HG03457 (cell line): ENCODE results near the gene LRRC17.
A peak's percentile ranks its signal among the peaks of the same experiment; 100 is the strongest.

Experiments
- ATAC-seq: cut with Tn5 transposase; IDR thresholded peaks from one replicate; pipeline ENCODE4 v1.9.1; 2021; ENCODE audit warnings: moderate number of reproducible peaks; ENCODE audit not compliant: unreplicated experiment

LRRC17 gene

GRCh38 chr7:102912742-102913141 is at the start of gene LRRC17:
LRRC17 (plus strand) TSS chr7:102913000; CDS start chr7:102933914, 20,914 bp downstream.
- no peak for ATAC-seq

- ATAC-seq: no peak
These were observed 47.8 kb upstream of the LRRC17 start for GRCh38 chr7:102864958-102865357.

DNA sequence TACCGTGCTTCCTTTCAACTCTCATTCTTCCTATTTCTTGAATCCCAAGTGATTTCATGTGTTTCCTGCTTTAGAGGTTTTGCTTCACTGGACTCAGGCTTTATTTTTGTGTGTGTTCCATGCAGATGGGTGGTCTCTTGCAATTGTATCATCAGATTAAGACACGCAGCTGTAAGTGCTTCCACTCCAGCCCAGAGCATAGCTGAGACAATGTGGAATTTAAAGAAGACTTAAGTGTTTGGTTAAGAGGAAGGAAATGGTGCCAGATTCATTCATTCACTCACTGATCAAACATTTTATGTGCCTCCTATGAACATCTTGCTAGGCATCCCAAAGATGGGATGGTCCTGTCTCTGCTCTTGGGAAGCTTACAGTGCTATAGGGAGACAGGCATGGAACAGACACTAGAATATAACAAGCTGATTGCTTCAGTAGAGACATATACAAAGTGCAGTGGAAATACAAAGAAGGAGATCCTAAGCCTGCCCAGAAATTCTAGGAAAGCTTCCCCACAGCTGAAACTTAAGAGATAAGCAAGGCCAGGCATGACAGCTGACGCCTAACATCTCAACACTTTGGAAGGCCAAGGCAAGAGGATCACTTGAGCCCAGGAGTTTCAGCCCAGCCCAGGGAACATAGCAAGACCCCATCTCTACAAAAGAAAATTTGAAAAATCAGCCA is 46.1 kb upstream of the LRRC17 start:
- no peak for ATAC-seq

- ATAC-seq: no peak
These were observed 43.6 kb upstream of the LRRC17 start for GRCh38 chr7:102869195-102869594.

DNA sequence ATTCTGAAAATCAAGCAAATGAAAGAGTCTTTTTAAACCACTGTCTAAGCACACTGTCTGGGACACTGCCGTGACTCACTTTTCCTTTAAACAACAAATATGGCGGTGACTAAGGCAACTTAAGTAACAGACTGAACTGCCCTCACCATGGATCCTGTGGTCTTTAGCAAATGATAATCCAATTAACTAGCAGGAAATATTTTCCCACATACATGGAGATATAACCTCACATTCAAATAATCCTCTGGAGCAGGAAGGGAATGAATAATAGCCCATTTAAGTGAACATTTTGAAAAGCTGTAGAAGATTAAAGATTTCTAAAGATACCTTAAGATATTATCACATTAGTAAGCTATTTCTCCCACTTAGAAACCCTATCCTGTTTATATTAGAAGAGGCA is 40.3 kb upstream of the LRRC17 start:
- ATAC-seq: no peak

DNA sequence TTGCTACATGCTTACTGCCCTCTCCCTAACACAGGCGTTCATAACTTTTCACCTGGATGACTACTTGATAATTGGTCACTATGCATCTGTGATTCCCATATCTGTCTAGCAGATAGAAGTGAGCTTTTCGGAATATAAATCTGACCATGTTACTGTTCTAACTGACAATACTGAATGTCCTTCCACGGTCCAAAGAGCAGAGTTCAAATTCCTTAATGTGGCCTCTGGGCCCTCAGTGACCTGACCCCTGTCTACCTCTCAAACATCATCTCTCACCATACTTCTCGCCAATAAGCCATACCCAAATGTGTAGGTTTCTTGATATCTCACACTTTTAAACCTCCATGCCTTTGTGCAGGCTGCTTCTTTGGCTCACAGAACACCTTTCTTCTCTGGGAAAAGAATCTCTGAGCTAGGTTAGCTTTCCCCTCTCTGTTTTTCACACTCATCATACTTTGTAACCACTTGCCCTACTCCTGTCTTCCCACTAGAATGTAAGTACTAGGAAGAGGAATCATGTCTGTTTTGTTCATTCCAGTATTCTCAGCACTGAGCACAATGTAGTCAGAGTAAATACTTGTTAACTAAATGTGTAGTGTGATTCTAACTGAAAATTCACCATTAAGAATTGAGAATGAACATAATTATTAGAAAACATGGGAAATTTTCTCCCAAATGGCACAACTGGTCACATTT is 39.2 kb upstream of the LRRC17 start:
- peak; percentile 27 for ATAC-seq

GRCh38 chr7:102874166-102874829 is 38.5 kb upstream of the LRRC17 start:
- peak; percentile 98 for ATAC-seq

DNA sequence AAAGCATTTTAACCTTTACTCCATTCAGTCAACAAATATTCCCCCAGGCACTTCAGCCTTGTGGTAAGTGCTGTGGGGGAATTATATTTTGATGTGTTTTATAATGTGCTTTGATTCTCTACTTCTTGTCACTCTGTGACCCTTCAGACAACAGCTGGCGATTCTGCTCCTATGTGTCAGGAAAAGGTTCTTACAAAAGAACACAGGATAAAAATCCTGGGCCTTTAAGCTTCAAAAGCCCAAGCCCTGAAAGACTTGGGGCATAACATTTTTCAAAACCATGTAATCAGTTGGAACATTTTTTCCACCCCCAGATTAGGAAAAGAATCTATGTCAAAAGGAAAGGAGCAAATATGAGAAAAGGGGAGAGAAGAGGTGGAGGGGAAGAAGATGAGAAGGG is 37.8 kb upstream of the LRRC17 start:
- no peak for ATAC-seq

DNA sequence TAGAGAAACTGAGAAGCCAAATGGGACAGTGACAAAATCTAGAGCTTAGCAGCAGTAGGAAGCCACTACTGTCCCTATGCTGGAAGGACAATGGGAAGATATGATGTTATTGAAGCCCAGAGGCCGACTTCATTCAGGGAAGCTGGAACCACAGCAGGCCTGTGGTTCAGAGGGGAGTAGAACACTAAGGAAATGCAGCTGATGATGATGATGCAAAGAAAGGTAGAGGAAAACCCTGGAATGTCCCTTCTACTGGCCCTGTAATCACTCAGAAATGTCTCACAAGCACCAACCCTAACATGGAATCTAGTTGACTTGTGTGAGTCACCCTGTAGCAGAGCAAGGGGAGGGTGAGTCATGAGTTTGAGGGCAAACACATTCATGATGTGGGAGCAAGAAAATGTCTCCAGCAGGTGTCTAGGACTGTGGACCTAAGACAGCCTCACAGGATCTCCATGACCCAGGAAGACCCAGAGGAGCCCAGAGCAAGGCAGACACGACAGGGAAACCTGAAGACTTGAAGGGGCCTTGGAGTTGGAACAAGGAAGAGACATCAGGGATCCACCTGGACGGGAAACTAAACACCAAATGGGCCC is 37.0 kb upstream of the LRRC17 start:
- no peak for ATAC-seq

- ATAC-seq: no peak
These were observed 29.5 kb upstream of the LRRC17 start for GRCh38 chr7:102883098-102883860.

DNA sequence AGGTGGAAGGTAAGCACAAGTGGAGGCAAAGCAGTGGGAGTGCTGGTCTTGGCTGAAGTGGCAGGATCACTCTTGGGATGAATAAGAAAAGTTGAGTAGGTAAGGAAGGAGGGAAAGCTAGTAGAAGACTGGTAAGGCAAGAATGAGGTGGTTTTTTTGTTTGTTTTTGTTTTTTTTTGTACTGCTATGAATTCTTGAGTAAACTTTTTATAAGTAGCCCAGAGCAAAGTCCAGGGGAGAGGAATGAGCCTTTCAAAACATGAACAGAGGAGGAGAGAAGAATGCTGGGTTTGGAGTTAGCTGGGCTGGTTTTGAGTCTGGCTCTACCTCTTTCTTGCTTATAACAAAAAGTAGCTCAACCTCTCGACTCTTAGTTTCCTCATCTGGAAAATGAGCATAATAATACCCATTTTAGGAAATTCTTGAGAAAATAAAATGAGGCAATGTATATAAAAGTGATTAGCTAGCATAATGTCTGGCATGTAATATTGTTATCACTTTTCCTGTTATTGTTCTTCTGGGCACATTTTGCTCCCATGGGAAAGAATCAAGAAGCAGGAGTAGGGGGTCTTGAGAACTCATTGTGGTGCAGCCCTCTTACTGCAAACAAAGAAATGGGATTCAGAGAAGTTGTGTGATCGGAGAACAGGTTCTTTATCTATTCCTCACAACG is 24.1 kb upstream of the LRRC17 start:
- ATAC-seq: no peak

DNA sequence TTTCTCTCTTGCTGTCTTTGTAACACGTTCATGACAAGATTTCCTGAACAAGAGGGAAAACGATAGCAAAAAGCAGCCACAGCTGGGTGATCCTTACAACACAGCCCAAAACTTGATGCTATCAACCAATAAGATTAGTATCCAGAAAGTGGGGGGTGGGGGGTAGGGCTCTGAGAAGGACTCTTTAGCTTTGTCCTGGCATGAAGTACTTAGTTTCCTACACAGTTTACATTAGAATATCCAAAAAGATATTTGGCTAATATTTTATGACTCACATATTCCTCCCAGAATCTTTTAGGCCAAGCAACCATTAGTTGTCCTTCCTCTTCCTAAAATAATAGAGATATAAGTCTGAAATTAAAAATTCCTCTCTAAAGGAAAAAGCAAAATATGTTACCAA is 22.9 kb upstream of the LRRC17 start:
- ATAC-seq: no peak

DNA sequence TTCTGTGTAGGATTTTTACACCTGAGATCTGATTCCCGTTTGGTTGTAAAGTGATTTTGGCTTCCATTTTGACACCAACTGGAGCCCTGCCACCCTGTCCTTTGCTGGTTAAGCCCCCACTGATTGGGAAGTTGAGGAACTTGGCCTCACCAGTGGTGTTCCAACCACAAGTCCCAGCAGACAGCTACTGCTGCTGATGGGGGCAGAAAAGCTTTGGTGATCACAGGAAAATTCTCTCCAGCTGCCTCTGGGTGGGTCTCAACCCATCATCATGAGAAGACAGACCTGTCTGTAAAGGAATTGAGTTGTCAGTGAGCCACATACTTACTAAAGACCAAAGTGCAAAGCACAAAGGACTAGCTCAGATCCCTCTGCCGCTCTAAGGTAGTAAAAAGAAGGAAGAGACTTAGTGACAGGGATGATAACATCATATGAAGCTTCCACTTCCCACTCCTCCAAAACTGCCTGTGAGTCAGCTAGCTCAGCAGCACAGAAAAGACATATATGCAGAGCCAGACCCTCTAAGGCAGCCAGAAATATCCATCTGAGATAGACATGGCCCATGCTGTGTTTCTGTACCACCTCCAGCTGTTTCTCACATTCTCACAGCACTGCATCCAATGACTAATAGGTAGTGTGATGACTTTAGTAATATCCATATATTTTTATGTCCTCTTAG is 22.4 kb upstream of the LRRC17 start:
- no peak for ATAC-seq

DNA sequence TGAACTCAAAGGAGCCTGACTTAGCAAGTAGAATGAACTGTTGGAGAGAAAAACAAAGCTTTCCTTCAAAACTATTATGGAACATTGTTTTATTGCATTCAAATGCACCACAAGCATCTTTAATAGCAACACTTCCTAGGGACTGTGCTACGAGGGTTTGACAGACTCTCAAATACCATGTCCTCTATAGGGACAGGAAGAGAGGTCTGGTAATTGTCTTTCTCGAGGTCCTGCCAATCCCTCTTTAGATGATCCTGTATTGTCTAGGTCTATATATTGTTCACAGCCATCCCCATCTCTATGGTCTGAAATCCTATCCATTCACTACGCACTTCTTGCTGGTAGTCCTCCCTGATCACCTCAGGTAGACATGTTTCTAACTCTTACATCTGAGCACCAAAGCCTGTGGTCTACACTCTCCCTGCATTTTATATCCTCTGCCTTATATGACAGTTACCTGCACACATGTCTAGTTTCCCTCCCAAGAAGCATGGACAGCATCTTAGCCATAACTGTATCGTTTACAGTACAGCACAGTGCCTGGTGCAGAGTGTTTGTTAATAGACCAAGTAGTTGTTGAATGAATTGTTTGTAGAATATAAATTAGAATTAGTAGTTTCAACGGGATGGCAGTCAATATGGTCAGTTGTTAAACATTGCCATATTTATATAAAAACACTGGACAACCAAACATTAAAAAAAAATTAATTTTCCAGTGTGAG is 21.7 kb upstream of the LRRC17 start:
- ATAC-seq: no peak

GRCh38 chr7:102891693-102892261 is 21.0 kb upstream of the LRRC17 start:
- ATAC-seq: no peak

- ATAC-seq: no peak
These were observed 20.0 kb upstream of the LRRC17 start for GRCh38 chr7:102892631-102893278.

- ATAC-seq: no peak
These were observed 17.2 kb upstream of the LRRC17 start for GRCh38 chr7:102895602-102896001.

GRCh38 chr7:102896585-102896984 is 16.2 kb upstream of the LRRC17 start:
- ATAC-seq: no peak
